HepG2 (cell line): Measurements from ENCODE around the gene NTN4. TPM values are rescaled to one million over a fixed set of nuclear protein-coding genes. Genes with fewer than 3 reads are reported as not detected.

ENCODE experiments used
- ETS1 ChIP-seq: sonication (generic); formaldehyde crosslinking; IDR thresholded peaks from 2 replicates; pipeline ENCODE4 v1.4.0; 2020; ENCODE audit warnings: missing genetic modification reagents
- FOXA3 ChIP-seq: IDR thresholded peaks from 2 replicates; pipeline ENCODE4 v1.6.1; 2016; ENCODE audit warnings: missing genetic modification reagents, missing compliant biosample characterization
- NRL ChIP-seq: sonication (generic); formaldehyde crosslinking; IDR thresholded peaks from 2 replicates; pipeline ENCODE4 v1.5.0; 2020; ENCODE audit warnings: missing genetic modification reagents, mild to moderate bottlenecking, moderate library complexity, borderline replicate concordance
- SYNCRIP ChIP-seq: fragments of 200-400 bp; formaldehyde crosslinking; IDR thresholded peaks from 2 replicates; pipeline ENCODE4 v1.6.1; 2018; ENCODE audit warnings: mild to moderate bottlenecking, low read depth, low read length; ENCODE audit not compliant: insufficient read depth
- ZFYVE20 ChIP-seq: sonication (generic); formaldehyde crosslinking; IDR thresholded peaks from 2 replicates; pipeline ENCODE4 v1.8.0; 2023; ENCODE audit warnings: low read depth, mild to moderate bottlenecking, moderate library complexity, missing genetic modification reagents, borderline replicate concordance
- ZNF513 ChIP-seq: sonication (generic); formaldehyde crosslinking; conservative IDR thresholded peaks from 2 replicates; pipeline ENCODE4 v1.5.0; 2020; ENCODE audit warnings: missing genetic modification reagents
- ZNF75D ChIP-seq: sonication (generic); formaldehyde crosslinking; IDR thresholded peaks from 2 replicates; pipeline ENCODE4 v1.8.1; 2023; ENCODE audit warnings: missing genetic modification reagents, mild to moderate bottlenecking, borderline replicate concordance
- ZNF816 ChIP-seq: sonication (generic); formaldehyde crosslinking; IDR thresholded peaks from 2 replicates; pipeline ENCODE4 v1.8.0; 2022; ENCODE audit warnings: missing genetic modification reagents, mild to moderate bottlenecking, borderline replicate concordance
- polyA plus RNA-seq, 8 experiments: library from polyadenylated mRNA; depleted of rRNA in 3 of 8; stranded (reverse) in 7 of 8; unstranded in 1 of 8; fragments of >200 nt; fragmentation: Illumina TruSeq in 4 of 8; extraction: Trizol in 4 of 8; gene quantifications; 2 replicates each; pipeline versions ENCODE4 v1.2.1 to v1.2.3, GENCODE V29; 2011 to 2016; ENCODE audit warnings: low read depth in 4 of 8, missing spikeins in 1 of 8, mixed read lengths in 1 of 8; ENCODE audit not compliant: insufficient read depth in 1 of 8
- total RNA-seq, 5 experiments: library from RNA; depleted of rRNA; stranded (reverse); fragments of >200 nt; fragmentation: Illumina TruSeq; extraction: Trizol; gene quantifications; 2 replicates each; pipeline ENCODE4 v1.2.3, GENCODE V29; 2016; ENCODE audit warnings: low read depth in 1 of 5
- TF ChIP-seq, protein P1 (sequence below): sonication (generic); formaldehyde crosslinking; IDR thresholded peaks from 2 replicates; pipeline ENCODE4 v1.4.0; 2020; ENCODE audit warnings: mild to moderate bottlenecking, missing genetic modification reagents
- TF ChIP-seq, protein P2 (sequence below): sonication (generic); formaldehyde crosslinking; IDR thresholded peaks from 2 replicates; pipeline ENCODE4 v1.5.1; 2020; ENCODE audit warnings: missing genetic modification reagents, mild to moderate bottlenecking, borderline replicate concordance

The NTN4 gene
- total and polyA plus RNA-seq, 2 of the 13 experiments (the other 11 are each of a cell fraction or from before 2014, with no cell fraction given), result 7.8 to 11.5 TPM

DNA sequence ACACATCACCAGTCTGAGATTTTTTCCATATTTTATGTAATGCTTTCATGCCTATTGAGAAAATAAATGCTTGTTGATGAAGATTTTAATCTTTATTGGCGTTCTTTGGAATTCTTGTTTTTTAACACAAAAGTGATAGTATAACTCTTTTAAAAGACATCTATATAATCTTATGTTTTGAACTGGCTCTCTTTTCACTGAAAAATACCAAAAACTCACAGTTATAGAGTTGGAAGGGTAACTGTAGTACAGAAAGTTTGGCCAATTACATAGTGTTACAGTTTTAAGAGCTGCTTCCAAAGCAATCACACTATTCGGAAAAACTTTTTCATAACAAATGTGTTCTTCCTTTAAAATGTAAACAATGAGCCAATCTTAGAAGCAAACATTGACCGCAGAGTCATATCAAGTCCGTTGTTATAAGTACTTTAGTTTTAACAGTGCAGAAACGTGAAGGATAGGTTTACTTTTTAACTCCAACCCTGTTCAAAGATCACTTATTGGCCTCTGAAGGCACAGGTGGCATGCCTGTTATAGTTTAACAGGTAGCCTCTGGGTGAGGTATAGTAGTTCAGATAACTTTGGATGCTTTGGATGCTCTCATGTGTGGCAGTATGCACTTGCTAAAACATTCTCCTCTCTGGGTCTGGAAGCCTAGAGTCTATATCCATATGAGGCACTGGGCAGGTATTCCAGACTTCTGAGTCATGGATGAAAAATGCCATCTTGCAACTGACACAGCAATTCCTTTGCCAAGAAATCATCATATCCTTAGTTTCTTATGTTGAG, 12.1 kb upstream of the NTN4 start (continued):
- TF ChIP-seq, protein P1, sequence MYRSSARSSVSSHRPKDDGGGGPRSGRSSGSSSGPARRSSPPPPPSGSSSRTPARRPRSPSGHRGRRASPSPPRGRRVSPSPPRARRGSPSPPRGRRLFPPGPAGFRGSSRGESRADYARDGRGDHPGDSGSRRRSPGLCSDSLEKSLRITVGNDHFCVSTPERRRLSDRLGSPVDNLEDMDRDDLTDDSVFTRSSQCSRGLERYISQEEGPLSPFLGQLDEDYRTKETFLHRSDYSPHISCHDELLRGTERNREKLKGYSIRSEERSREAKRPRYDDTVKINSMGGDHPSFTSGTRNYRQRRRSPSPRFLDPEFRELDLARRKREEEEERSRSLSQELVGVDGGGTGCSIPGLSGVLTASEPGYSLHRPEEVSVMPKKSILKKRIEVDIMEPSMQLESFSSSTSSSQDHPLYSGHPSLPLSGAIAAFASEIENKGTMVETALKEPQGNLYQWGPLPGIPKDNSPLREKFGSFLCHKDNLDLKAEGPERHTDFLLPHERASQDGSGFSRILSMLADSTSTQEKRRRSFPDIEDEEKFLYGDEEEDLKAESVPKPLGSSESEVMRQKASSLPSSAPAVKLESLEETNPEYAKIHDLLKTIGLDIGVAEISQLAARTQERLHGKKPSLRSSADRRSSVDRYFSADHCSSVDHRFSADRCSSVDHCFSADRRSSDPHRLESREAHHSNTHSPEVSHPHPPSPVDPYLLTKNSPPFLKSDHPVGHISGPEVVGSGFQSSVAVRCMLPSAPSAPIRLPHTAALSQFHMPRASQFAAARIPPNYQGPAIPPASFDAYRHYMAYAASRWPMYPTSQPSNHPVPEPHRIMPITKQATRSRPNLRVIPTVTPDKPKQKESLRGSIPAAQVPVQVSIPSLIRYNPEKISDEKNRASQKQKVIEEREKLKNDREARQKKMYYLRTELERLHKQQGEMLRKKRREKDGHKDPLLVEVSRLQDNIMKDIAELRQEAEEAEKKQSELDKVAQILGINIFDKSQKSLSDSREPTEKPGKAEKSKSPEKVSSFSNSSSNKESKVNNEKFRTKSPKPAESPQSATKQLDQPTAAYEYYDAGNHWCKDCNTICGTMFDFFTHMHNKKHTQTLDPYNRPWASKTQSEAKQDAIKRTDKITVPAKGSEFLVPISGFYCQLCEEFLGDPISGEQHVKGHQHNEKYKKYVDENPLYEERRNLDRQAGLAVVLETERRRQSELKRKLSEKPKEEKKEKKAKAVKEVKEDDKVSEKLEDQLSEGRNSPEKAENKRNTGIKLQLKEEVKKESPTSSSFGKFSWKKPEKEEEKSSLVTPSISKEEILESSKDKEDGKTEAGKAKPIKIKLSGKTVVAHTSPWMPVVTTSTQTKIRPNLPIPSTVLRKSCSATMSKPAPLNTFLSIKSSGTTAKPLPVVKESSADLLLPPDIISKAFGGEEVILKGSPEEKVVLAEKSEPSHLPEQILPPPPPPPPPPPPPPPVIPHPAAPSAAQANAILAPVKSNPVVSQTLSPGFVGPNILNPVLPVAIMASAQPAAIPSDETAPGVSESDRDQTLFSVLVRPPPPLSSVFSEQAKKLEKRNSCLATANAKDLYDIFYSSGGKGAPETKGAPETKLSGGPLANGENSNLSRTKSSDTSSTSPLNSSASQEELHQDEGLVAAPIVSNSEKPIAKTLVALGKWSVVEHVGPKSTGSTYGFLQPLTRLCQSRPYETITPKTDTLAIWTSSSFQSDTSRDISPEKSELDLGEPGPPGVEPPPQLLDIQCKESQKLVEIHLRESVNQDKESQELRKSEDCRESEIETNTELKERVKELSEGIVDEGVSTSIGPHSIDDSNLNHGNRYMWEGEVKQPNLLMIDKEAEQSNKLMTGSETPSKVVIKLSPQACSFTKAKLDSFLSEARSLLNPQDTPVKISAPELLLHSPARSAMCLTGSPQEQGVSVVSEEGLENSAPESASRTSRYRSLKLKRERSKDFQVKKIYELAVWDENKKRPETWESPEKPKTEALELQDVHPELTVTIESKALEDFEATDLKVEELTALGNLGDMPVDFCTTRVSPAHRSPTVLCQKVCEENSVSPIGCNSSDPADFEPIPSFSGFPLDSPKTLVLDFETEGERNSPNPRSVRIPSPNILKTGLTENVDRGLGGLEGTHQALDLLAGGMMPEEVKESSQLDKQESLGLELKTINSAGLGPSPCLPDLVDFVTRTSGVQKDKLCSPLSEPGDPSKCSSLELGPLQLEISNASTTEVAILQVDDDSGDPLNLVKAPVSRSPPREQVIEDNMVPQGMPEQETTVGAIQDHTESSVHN (CRISPR knock-in tag), result no peak
- no peak for TF ChIP-seq ZNF75D (CRISPR knock-in tag)
- no peak for TF ChIP-seq SYNCRIP
- TF ChIP-seq NRL (CRISPR knock-in tag), result no peak
- TF ChIP-seq ZNF816 (CRISPR knock-in tag), result no peak
- TF ChIP-seq, protein P2, sequence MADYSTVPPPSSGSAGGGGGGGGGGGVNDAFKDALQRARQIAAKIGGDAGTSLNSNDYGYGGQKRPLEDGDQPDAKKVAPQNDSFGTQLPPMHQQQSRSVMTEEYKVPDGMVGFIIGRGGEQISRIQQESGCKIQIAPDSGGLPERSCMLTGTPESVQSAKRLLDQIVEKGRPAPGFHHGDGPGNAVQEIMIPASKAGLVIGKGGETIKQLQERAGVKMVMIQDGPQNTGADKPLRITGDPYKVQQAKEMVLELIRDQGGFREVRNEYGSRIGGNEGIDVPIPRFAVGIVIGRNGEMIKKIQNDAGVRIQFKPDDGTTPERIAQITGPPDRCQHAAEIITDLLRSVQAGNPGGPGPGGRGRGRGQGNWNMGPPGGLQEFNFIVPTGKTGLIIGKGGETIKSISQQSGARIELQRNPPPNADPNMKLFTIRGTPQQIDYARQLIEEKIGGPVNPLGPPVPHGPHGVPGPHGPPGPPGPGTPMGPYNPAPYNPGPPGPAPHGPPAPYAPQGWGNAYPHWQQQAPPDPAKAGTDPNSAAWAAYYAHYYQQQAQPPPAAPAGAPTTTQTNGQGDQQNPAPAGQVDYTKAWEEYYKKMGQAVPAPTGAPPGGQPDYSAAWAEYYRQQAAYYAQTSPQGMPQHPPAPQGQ (CRISPR knock-in tag), result no peak
- no peak for TF ChIP-seq ETS1 (CRISPR knock-in tag)
- peak; percentile 77 for TF ChIP-seq FOXA3
- TF ChIP-seq ZNF513 (CRISPR knock-in tag), result no peak
- no peak for TF ChIP-seq ZFYVE20 (CRISPR knock-in tag)
